ENCODE results near the gene NETO1. TPM values are rescaled to one million over a fixed set of nuclear protein-coding genes. Genes with fewer than 3 reads are reported as not detected.
A peak's percentile ranks its signal among the peaks of the same experiment; 100 is the strongest.

The NETO1 gene
- total RNA-seq, 6 experiments from 2014 or later: not detected

DNA sequence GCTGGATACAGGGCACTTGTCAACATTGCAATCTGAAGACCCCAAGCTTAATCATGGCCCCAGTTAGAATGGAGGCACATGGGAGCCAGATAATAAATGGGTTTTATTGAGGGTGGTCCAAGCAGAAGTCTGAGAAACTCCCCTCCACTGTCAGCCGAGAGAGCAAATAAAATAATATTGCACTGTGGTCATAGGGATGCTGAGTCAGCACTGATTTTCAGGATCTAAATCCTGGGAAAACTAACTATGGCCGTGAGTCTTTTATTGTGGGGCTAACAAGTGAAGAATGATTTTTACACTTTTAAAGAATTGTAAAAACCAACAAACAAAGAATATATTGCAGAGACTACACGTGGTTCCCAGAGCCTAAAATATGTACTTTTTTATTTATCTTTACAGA, 31.1 kb upstream of the NETO1 start:
- no peak for DNase-seq
- no peaks in the 10 kb centered on the region for H3K36me3 Mint-ChIP-seq (ENCODE audit: low read depth)
- no peaks in the 10 kb centered on the region for H3K4me1 Mint-ChIP-seq (ENCODE audit: low read depth)
- no peak overlapping the region for H3K27ac Mint-ChIP-seq
- no peaks in the 10 kb centered on the region; the same call in 1 of the 2 replicates for H3K27me3 Mint-ChIP-seq (ENCODE audit: insufficient read depth)
- H3K4me3 Mint-ChIP-seq: no peak overlapping the region
- TF ChIP-seq, protein P1, sequence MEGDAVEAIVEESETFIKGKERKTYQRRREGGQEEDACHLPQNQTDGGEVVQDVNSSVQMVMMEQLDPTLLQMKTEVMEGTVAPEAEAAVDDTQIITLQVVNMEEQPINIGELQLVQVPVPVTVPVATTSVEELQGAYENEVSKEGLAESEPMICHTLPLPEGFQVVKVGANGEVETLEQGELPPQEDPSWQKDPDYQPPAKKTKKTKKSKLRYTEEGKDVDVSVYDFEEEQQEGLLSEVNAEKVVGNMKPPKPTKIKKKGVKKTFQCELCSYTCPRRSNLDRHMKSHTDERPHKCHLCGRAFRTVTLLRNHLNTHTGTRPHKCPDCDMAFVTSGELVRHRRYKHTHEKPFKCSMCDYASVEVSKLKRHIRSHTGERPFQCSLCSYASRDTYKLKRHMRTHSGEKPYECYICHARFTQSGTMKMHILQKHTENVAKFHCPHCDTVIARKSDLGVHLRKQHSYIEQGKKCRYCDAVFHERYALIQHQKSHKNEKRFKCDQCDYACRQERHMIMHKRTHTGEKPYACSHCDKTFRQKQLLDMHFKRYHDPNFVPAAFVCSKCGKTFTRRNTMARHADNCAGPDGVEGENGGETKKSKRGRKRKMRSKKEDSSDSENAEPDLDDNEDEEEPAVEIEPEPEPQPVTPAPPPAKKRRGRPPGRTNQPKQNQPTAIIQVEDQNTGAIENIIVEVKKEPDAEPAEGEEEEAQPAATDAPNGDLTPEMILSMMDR (IDR thresholded peaks at IDR 0.05): no peak
- no peaks in the 10 kb centered on the region for H3K9me3 Mint-ChIP-seq

DNA sequence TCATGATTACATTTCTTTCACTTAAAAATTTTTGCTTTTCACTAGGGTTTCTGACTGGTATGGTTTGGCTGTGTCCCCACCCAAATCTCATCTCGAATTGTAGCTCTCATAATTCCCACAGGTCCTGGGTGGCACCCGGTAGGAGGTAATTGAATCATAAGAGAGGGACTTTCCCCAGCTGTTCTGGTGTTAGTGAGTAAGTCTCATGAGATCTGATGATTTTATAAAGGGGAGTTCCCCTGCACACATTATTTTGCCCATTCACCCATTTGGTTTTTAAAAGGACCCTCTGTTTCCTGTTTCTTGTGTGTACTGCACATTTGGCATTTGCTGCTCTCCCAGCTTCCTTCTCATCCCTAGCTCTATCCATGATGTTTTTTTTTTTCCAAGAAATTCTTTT, 27.8 kb upstream of the NETO1 start:
- H3K4me1 Mint-ChIP-seq (ENCODE audit: low read depth): no peaks in the 10 kb centered on the region
- TF ChIP-seq, protein P1 (IDR thresholded peaks at IDR 0.05): no peak
- DNase-seq: no peak
- no peaks in the 10 kb centered on the region; the same call in none of the 2 replicates for H3K27me3 Mint-ChIP-seq (ENCODE audit: insufficient read depth)
- no peak overlapping the region for H3K4me3 Mint-ChIP-seq
- H3K36me3 Mint-ChIP-seq (ENCODE audit: low read depth): no peaks in the 10 kb centered on the region
- H3K9me3 Mint-ChIP-seq: no peaks in the 10 kb centered on the region
- H3K27ac Mint-ChIP-seq: no peak overlapping the region

DNA sequence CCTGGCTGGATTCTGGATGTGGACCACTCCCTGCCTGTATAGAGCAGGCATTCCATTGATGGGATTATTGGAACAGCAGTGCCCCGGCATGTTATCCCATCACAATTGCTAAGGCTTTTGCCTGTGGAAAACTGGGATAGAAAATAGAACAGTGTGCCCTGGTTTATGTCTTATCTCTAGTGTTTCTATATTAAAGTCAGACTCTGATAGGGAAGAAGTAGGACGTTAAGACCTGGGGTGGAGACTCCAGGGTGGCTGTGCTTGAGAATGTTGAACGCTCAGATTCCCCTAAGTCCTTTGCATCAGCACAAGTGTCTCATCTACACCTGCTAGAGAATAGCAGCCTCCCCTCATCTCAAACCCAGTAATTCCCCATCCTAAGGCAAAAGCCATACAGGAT, 10.8 kb upstream of the NETO1 start:
- Mint-ChIP-seq H3K4me3 (no peak overlapping the region), H3K4me1 (ENCODE audit: low read depth) (no peaks in the 10 kb centered on the region), H3K27ac (no peak overlapping the region), H3K9me3 (peaks cover 3% of the 10 kb centered on the region; the same call in 1 of the 2 replicates), H3K36me3 (ENCODE audit: low read depth) (no peaks in the 10 kb centered on the region), H3K27me3 (ENCODE audit: insufficient read depth) (peaks cover 6% of the 10 kb centered on the region; the same call in 1 of the 2 replicates)
- DNase-seq: no peak
- TF ChIP-seq, protein P1 (IDR thresholded peaks at IDR 0.05): no peak

DNA sequence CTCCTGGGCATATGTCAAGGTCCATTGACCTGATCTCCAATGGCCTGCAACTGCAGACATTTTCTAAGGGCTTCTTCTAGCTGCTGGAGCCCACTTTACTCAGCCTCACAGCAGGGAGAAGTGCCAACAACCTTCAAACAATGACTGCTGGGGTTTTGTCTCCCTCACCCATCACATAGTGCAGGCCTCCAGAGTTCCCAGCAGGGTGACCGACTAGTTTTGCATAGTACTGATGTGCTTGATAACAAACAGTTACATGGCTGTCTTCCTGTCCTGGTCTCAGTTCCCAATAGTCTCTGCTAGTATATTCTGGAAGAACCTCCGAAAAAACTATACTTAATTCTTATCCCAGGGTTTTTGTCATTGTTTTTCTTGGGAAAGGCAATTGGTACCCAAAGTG, 10.4 kb upstream of the NETO1 start:
- DNase-seq: no peak
- TF ChIP-seq, protein P1 (IDR thresholded peaks at IDR 0.05): no peak
- H3K9me3 Mint-ChIP-seq: peaks cover 3% of the 10 kb centered on the region; the same call in 1 of the 2 replicates
- H3K27me3 Mint-ChIP-seq (ENCODE audit: insufficient read depth): peaks cover 6% of the 10 kb centered on the region; the same call in 1 of the 2 replicates
- no peak overlapping the region for H3K27ac Mint-ChIP-seq
- no peaks in the 10 kb centered on the region for H3K36me3 Mint-ChIP-seq (ENCODE audit: low read depth)
- no peaks in the 10 kb centered on the region for H3K4me1 Mint-ChIP-seq (ENCODE audit: low read depth)
- H3K4me3 Mint-ChIP-seq: no peak overlapping the region

DNA sequence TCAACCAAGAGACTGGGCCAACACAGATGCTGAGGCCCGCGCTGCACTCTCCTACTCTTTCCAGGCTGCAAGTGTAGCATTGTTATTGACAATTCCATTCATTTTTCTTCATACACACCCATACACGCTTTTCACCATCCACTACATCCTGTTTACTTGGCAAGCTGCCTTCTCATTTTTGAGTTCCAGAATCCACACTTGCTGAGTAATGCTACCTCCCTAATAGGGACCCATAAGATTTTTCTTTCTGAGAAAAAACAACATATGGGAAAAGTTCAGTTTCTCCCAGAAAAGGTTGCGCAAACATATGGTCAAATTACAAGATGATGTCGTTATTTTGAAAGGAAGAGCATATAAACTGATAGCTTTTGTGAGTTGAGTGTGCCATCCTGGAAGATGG, 3.3 kb upstream of the NETO1 start:
- H3K27me3 Mint-ChIP-seq (ENCODE audit: insufficient read depth): peaks cover 17% of the 10 kb centered on the region
- H3K9me3 Mint-ChIP-seq: no peaks in the 10 kb centered on the region; the same call in 1 of the 2 replicates
- peaks cover 14% of the 10 kb centered on the region for H3K4me1 Mint-ChIP-seq (ENCODE audit: low read depth)
- TF ChIP-seq, protein P1 (IDR thresholded peaks at IDR 0.05): no peak
- no peaks in the 10 kb centered on the region; the same call in 1 of the 2 replicates for H3K36me3 Mint-ChIP-seq (ENCODE audit: low read depth)
- H3K27ac Mint-ChIP-seq: no peak overlapping the region
- peak; percentile 37 for DNase-seq
- no peak overlapping the region for H3K4me3 Mint-ChIP-seq

Data from HFFc6 (cell line).